ENCODE data around the gene USP17L18.
"Not testable (repeated sequence)": the region's sequence is repeated elsewhere in the genome, so short reads cannot be mapped to it uniquely, and the experiment has no call there.

The USP17L18 gene, protein sequence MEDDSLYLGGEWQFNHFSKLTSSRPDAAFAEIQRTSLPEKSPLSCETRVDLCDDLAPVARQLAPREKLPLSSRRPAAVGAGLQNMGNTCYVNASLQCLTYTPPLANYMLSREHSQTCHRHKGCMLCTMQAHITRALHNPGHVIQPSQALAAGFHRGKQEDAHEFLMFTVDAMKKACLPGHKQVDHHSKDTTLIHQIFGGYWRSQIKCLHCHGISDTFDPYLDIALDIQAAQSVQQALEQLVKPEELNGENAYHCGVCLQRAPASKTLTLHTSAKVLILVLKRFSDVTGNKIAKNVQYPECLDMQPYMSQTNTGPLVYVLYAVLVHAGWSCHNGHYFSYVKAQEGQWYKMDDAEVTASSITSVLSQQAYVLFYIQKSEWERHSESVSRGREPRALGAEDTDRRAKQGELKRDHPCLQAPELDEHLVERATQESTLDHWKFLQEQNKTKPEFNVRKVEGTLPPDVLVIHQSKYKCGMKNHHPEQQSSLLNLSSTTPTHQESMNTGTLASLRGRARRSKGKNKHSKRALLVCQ

DNA sequence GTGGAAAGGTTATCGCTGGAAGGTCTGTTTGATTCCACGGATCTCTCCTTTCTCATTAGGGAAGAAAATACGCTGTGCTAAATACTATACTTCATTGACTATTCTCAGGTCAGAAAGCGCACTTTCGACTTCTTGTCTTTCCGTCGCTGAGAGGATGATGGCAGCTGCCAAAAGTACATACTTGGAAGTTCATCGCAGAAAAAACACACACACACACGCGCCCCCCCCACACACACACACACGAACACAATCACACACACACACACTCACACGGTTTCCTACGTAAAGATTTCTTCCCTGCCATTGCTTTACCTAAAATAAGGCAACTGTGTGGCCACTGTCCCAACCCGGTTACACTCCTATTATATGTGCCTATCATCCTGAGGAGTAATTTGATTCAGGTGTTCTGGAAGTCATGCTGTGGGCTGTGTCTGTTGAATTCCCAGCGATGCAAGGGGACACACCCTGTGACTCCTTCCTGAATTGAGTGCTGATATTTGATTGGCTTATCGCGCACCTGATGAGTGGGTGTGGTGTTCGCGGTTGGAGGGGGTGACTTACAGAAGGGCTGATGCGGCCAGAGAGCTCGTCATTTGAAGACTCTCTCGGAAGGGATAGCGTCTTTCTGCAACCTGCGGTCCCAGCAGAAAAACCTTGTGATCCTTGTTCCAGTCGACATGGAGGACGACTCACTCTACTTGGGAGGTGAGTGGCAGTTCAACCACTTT lies at the start of gene USP17L18:
Gene USP17L18, plus strand, starts transcription at position 678 of the 728 bp plus-strand sequence. Its CDS starts 0 bp downstream, at position 678.
- not testable (repeated sequence) for DNase-seq

DNA sequence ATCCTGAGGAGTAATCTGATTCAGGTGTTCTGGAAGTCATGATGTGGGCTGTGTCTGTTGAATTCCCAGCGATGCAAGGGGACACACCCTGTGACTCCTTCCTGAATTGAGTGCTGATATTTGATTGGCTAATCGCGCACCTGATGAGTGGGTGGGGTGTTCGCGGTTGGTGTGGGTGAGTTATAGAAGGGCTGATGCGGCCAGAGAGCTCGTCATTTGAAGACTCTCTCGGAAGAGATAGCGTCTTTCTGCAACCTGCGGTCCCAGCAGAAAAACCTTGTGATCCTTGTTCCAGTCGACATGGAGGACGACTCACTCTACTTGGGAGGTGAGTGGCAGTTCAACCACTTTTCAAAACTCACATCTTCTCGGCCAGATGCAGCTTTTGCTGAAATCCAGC lies 38.1 kb upstream of the USP17L18 start, which contains the start of gene USP17L10:
Gene USP17L10, plus strand, starts transcription at position 301 of the 400 bp plus-strand sequence. Its CDS starts 0 bp downstream, at position 301.
- not testable (repeated sequence) for DNase-seq

DNA sequence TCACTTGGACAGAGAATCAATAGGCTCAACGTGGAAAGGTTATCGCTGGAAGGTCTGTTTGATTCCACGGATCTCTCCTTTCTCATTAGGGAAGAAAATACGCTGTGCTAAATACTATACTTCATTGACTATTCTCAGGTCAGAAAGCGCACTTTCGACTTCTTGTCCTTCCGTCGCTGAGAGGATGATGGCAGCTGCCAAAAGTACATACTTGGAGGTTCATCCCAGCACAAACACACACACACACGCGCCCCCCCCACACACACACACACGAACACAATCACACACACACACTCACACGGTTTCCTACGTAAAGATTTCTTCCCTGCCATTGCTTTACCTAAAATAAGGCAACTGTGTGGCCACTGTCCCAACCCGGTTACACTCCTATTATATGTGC lies 33.7 kb upstream of the USP17L18 start:
- DNase-seq: not testable (repeated sequence)

DNA sequence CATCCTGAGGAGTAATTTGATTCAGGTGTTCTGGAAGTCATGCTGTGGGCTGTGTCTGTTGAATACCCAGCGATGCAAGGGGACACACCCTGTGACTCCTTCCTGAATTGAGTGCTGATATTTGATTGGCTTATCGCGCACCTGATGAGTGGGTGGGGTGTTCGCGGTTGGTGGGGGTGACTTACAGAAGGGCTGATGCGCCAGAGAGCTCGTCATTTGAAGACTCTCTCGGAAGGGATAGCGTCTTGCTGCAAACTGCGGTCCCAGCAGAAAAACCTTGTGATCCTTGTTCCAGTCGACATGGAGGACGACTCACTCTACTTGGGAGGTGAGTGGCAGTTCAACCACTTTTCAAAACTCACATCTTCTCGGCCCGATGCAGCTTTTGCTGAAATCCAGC lies 33.3 kb upstream of the USP17L18 start, which contains the start of gene USP17L11:
Gene USP17L11, plus strand, starts transcription at position 301 of the 400 bp plus-strand sequence. Its CDS starts 0 bp downstream, at position 301.
- DNase-seq: not testable (repeated sequence)

DNA sequence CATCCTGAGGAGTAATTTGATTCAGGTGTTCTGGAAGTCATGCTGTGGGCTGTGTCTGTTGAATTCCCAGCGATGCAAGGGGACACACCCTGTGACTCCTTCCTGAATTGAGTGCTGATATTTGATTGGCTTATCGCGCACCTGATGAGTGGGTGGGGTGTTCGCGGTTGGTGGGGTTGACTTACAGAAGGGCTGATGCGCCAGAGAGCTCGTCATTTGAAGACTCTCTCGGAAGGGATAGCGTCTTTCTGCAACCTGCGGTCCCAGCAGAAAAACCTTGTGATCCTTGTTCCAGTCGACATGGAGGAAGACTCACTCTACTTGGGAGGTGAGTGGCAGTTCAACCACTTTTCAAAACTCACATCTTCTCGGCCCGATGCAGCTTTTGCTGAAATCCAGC lies 28.6 kb upstream of the USP17L18 start, which contains the start of gene USP17L12:
Gene USP17L12, plus strand, starts transcription at position 301 of the 400 bp plus-strand sequence. Its CDS starts 0 bp downstream, at position 301.
- DNase-seq: not testable (repeated sequence)

DNA sequence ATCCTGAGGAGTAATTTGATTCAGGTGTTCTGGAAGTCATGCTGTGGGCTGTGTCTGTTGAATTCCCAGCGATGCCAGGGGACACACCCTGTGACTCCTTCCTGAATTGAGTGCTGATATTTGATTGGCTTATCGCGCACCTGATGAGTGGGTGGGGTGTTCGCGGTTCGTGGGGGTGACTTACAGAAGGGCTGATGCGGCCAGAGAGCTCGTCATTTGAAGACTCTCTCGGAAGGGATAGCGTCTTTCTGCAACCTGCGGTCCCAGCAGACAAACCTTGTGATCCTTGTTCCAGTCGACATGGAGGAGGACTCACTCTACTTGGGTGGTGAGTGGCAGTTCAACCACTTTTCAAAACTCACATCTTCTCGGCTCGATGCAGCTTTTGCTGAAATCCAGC lies 23.8 kb upstream of the USP17L18 start, which contains the start of gene USP17L13:
Gene USP17L13, plus strand, starts transcription at position 301 of the 400 bp plus-strand sequence. Its CDS starts 0 bp downstream, at position 301.
- DNase-seq: not testable (repeated sequence)

DNA sequence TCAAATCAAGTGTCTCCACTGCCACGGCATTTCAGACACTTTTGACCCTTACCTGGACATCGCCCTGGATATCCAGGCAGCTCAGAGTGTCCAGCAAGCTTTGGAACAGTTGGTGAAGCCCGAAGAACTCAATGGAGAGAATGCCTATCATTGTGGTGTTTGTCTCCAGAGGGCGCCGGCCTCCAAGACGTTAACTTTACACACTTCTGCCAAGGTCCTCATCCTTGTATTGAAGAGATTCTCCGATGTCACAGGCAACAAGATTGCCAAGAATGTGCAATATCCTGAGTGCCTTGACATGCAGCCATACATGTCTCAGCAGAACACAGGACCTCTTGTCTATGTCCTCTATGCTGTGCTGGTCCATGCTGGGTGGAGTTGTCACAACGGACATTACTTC lies 18.2 kb upstream of the USP17L18 start:
- not testable (repeated sequence) for DNase-seq

DNA sequence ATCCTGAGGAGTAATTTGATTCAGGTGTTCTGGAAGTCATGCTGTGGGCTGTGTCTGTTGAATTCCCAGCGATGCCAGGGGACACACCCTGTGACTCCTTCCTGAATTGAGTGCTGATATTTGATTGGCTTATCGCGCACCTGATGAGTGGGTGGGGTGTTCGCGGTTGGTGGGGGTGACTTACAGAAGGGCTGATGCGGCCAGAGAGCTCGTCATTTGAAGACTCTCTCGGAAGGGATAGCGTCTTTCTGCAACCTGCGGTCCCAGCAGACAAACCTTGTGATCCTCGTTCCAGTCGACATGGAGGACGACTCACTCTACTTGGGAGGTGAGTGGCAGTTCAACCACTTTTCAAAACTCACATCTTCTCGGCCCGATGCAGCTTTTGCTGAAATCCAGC lies 14.3 kb upstream of the USP17L18 start, which contains the start of gene USP17L15:
Gene USP17L15, plus strand, starts transcription at position 301 of the 400 bp plus-strand sequence. Its CDS starts 0 bp downstream, at position 301.
- DNase-seq: not testable (repeated sequence)

DNA sequence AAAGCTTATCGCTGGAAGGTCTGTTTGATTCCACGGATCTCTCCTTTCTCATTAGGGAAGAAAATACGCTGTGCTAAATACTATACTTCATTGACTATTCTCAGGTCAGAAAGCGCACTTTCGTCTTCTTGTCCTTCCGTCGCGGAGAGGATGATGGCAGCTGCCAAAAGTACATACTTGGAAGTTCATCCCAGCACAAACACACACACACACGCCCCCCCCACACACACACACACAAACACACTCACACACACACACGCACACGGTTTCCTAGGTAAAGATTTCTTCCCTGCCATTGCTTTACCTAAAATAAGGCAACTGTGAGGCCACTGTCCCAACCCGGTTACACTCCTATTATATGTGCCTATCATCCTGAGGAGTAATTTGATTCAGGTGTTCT lies 10.0 kb upstream of the USP17L18 start:
- DNase-seq: not testable (repeated sequence)

DNA sequence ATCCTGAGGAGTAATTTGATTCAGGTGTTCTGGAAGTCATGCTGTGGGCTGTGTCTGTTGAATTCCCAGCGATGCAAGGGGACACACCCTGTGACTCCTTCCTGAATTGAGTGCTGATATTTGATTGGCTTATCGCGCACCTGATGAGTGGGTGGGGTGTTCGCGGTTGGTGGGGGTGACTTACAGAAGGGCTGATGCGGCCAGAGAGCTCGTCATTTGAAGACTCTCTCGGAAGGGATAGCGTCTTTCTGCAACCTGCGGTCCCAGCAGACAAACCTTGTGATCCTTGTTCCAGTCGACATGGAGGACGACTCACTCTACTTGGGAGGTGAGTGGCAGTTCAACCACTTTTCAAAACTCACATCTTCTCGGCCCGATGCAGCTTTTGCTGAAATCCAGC lies 4.9 kb upstream of the USP17L18 start, which contains the start of gene USP17L17:
Gene USP17L17, plus strand, starts transcription at position 301 of the 400 bp plus-strand sequence. Its CDS starts 0 bp downstream, at position 301.
- DNase-seq: not testable (repeated sequence)

DNA sequence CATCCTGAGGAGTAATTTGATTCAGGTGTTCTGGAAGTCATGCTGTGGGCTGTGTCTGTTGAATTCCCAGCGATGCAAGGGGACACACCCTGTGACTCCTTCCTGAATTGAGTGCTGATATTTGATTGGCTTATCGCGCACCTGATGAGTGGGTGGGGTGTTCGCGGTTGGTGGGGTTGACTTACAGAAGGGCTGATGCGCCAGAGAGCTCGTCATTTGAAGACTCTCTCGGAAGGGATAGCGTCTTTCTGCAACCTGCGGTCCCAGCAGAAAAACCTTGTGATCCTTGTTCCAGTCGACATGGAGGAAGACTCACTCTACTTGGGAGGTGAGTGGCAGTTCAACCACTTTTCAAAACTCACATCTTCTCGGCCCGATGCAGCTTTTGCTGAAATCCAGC lies 4.6 kb downstream of the USP17L18 start, which contains the start of gene USP17L19:
Gene USP17L19, plus strand, starts transcription at position 301 of the 400 bp plus-strand sequence. Its CDS starts 0 bp downstream, at position 301.
- DNase-seq: not testable (repeated sequence)

DNA sequence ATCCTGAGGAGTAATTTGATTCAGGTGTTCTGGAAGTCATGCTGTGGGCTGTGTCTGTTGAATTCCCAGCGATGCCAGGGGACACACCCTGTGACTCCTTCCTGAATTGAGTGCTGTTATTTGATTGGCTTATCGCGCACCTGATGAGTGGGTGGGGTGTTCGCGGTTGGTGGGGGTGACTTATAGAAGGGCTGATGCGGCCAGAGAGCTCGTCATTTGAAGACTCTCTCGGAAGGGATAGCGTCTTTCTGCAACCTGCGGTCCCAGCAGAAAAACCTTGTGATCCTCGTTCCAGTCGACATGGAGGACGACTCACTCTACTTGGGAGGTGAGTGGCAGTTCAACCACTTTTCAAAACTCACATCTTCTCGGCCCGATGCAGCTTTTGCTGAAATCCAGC lies 9.4 kb downstream of the USP17L18 start, which contains the start of gene USP17L20:
Gene USP17L20, plus strand, starts transcription at position 301 of the 400 bp plus-strand sequence. Its CDS starts 0 bp downstream, at position 301.
- DNase-seq: not testable (repeated sequence)

DNA sequence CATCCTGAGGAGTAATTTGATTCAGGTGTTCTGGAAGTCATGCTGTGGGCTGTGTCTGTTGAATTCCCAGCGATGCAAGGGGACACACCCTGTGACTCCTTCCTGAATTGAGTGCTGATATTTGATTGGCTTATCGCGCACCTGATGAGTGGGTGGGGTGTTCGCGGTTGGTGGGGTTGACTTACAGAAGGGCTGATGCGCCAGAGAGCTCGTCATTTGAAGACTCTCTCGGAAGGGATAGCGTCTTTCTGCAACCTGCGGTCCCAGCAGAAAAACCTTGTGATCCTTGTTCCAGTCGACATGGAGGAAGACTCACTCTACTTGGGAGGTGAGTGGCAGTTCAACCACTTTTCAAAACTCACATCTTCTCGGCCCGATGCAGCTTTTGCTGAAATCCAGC lies 14.1 kb downstream of the USP17L18 start, which contains the start of gene USP17L21:
Gene USP17L21, plus strand, starts transcription at position 301 of the 400 bp plus-strand sequence. Its CDS starts 0 bp downstream, at position 301.
- not testable (repeated sequence) for DNase-seq

DNA sequence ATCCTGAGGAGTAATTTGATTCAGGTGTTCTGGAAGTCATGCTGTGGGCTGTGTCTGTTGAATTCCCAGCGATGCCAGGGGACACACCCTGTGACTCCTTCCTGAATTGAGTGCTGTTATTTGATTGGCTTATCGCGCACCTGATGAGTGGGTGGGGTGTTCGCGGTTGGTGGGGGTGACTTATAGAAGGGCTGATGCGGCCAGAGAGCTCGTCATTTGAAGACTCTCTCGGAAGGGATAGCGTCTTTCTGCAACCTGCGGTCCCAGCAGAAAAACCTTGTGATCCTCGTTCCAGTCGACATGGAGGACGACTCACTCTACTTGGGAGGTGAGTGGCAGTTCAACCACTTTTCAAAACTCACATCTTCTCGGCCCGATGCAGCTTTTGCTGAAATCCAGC lies 18.9 kb downstream of the USP17L18 start, which contains the start of gene USP17L22:
Gene USP17L22, plus strand, starts transcription at position 301 of the 400 bp plus-strand sequence. Its CDS starts 0 bp downstream, at position 301.
- DNase-seq: not testable (repeated sequence)

DNA sequence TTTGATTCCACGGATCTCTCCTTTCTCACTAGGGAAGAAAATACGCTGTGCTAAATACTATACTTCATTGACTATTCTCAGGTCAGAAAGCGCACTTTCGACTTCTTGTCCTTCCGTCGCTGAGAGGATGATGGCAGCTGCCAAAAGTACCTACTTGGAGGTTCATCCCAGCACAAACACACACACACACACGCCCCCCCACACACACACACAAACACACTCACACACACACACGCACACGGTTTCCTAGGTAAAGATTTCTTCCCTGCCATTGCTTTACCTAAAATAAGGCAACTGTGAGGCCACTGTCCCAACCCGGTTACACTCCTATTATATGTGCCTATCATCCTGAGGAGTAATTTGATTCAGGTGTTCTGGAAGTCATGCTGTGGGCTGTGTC lies 23.3 kb downstream of the USP17L18 start:
- DNase-seq: not testable (repeated sequence)

Data from stimulated activated naive CD4-positive, alpha-beta T cell (primary cell).